ENCODE results near the gene SH3TC1.

SH3TC1 gene

DNA sequence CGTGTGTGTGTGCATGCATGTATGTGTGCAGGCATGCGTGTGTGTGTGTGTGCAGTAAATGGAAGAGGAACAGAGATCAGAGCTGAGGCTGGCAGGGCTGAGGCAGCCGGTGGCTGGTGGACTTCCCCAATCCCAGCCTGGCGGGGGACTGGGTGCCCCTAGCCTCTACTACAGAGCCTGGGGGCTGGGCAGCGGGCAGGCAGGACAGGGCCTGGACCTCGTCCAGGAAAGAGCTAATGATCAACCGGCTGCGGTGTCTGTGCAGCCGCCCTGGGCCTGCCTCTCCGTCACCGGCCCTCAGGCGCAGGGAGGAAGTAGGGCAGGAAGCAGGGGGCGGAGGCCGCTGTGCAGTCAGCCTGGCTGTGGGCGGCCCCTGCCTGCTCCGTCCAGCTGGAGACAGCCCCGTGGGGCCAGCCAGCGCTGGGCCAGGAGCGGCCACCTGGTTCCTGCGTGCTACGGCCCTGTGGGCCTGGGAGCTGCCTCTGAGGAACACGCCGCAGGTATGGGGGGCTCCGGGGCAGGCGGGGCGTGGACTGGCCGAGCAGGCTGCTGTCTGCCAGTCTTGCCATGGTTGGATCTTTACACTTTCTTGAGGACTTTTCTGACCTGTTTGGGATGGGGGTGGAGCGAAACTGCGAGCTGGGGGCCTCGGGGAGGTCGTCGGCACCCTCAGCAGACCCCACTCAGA lies at the start of gene SH3TC1:
SH3TC1 (plus strand) TSS at position 385 of the 688 bp plus-strand sequence. CDS start 5,905 bp downstream, outside the sequence.
- H3K27me3 ChIP-seq (replicated peaks) = no peaks in the 10 kb centered on the region
- TF ChIP-seq CTCF (IDR thresholded peaks at IDR 0.05; ENCODE audit: low read depth, low read length, missing control alignments) = no peak
- peak within 1 kb of the TSS; percentile 47 for H3K4me3 ChIP-seq (ENCODE audit: low read depth, low read length)
- in situ Hi-C loops (cut with HindIII; ENCODE audit: low pct_ligation_motif_present, low sequenced_read_pairs) = no loop called here
- H3K36me3 ChIP-seq (replicated peaks) = no peaks in the 10 kb centered on the region
- H3K27ac ChIP-seq = peak within 1 kb of the TSS; percentile 62
- peak; percentile 79 for DNase-seq

- peaks cover 17% of the 10 kb centered on the region for H3K27me3 ChIP-seq (replicated peaks)
- in situ Hi-C loops (cut with HindIII; ENCODE audit: low pct_ligation_motif_present, low sequenced_read_pairs) = no loop called here
- no peaks in the 10 kb centered on the region for H3K36me3 ChIP-seq (replicated peaks)
- H3K27ac ChIP-seq = no peak overlapping the region
- TF ChIP-seq CTCF (IDR thresholded peaks at IDR 0.05; ENCODE audit: low read depth, low read length, missing control alignments) = no peak
- H3K4me3 ChIP-seq (ENCODE audit: low read depth, low read length) = no peak overlapping the region
- DNase-seq = no peak
Observed at GRCh38 chr4:8149664-8150063, 49.4 kb upstream of the SH3TC1 start.

DNA sequence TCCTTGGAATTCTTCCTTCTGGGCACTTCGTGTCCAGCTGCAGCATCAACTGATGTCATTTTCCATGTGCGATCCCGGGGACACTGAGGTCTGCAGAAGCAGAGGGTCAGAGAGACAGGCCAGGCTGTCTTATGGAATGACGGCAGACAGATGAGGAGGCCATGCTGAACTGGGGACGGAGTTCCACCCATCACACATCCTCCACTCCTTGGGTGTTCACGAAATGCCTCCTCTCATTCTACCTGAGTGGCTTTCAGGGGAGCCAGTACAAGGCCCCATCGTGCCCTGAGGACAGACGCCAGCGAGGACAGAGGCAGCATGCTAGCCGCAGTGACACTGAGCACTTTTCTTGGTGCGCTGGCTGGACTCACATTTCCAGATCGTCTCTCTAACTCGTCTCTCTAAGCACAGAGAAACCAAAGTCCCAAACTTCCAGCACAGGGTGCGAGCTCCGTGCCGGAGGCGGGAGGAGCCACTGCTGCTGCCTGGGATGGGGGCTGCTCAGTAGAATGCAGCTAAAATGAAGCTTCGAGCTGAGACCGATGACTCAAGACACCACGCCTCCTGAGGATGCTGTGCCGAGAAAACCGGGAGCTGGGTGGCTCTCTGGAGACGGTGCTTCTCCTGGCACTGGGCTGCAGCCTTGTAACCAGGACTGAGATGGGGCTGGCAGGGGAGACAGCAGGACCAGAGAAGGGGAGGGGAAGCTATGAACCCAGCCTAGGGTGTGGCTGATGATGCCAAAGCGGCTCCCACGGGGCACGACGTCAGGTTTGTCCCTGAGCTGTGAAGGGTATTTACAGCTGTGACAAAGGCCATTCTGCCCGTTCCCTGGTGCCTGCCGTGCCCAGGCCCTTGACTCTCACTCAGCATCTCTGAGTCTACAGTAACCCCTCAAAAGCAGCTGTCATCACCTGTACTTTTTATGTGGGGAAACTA lies 48.7 kb upstream of the SH3TC1 start:
- Histone ChIP-seq H3K4me3 (ENCODE audit: low read depth, low read length) (no peak overlapping the region), H3K27ac (no peak overlapping the region), H3K36me3 (replicated peaks) (no peaks in the 10 kb centered on the region), H3K27me3 (replicated peaks) (peaks cover 12% of the 10 kb centered on the region)
- DNase-seq = no peak
- TF ChIP-seq CTCF (IDR thresholded peaks at IDR 0.05; ENCODE audit: low read depth, low read length, missing control alignments) = no peak
- in situ Hi-C loops (cut with HindIII; ENCODE audit: low pct_ligation_motif_present, low sequenced_read_pairs) = no loop called here

GRCh38 chr4:8151165-8151650 lies 47.9 kb upstream of the SH3TC1 start:
- no peak overlapping the region for H3K27ac ChIP-seq
- H3K36me3 ChIP-seq (replicated peaks) = no peaks in the 10 kb centered on the region
- no peak for TF ChIP-seq CTCF (IDR thresholded peaks at IDR 0.05; ENCODE audit: low read depth, low read length, missing control alignments)
- no peak overlapping the region for H3K4me3 ChIP-seq (ENCODE audit: low read depth, low read length)
- DNase-seq = no peak
- in situ Hi-C loops (cut with HindIII; ENCODE audit: low pct_ligation_motif_present, low sequenced_read_pairs) = no loop called here
- peaks cover 5% of the 10 kb centered on the region for H3K27me3 ChIP-seq (replicated peaks)

- no peak overlapping the region for H3K27ac ChIP-seq
- in situ Hi-C loops (cut with HindIII; ENCODE audit: low pct_ligation_motif_present, low sequenced_read_pairs) = no loop called here
- no peak for TF ChIP-seq CTCF (IDR thresholded peaks at IDR 0.05; ENCODE audit: low read depth, low read length, missing control alignments)
- no peak for DNase-seq
- H3K4me3 ChIP-seq (ENCODE audit: low read depth, low read length) = no peak overlapping the region
- H3K27me3 ChIP-seq (replicated peaks) = peaks cover 10% of the 10 kb centered on the region
- no peaks in the 10 kb centered on the region for H3K36me3 ChIP-seq (replicated peaks)
Observed at GRCh38 chr4:8152090-8152864, 46.8 kb upstream of the SH3TC1 start.

Measured in brain microvascular endothelial cell (primary cell).